Activated CD4-positive, alpha-beta T cell treated with anti-CD3 and anti-CD28 coated beads for 24 hours (primary cell): ENCODE data around the gene UCHL5.
"Not testable (repeated sequence)": the region's sequence is repeated elsewhere in the genome, so short reads cannot be mapped to it uniquely, and the experiment has no call there.

Experiments used
- DNase-seq, 2 donors: peaks; one replicate each; pipeline ENCODE4 v3.0.0-alpha.2; 2020; ENCODE audit warnings: low read depth in 2 of 2

The UCHL5 gene

DNA sequence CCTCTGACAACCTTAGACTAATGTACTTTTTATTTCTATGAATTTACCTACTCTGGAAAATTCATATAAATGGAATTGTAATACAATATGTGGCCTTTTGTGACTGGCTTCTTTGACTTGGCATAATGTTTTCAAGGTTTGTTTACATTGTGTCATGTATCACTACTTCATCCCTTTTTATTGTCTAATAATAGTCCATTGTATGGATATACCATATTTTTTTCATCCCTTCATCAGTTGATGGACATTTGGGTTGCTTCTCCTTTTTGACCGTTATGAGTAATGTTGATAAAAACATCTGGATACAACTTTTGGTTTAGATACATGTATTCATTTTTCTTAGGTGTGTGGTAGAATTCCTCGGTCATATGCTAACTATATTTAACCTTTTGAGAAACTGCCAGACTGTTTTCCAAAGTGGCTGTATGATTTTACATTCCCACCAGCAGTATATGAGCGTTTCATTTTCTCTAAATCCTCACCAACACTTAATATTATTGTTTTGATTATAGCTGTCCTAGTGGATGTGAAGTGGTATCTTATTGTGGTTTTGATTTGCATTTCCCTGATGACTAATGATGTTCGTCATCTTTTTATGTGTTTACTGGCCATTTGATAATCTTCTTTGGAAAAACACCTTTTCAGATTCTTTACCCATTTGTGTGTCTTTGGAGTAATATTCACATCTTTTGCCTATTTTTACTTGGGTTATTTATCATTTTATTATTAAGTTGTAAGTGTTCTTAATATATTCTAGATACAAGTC lies 3.7 kb upstream of the UCHL5 start:
- DNase-seq = no peak

DNA sequence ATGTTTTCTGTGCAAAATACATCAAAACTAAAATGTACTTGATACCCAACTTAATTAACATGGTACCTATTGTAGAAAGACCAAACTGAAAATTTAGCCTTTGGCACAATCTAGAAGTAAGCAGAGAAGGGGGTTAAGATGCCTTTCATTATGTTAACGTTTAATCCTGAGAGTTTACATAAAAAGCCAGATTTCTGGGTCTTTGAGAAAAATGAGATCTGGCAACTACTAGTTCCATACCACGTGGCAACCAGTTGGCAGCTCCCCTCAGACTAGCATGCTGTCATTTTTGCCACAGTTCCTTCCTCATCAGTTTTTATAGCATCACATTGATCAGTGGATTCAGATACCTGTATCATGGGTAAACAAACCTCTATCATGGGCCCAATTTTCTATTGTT lies 1.8 kb upstream of the UCHL5 start:
- no peak for DNase-seq

GRCh38 chr1:193060406-193060805 lies 1.2 kb upstream of the UCHL5 start:
- DNase-seq = no peak

DNA sequence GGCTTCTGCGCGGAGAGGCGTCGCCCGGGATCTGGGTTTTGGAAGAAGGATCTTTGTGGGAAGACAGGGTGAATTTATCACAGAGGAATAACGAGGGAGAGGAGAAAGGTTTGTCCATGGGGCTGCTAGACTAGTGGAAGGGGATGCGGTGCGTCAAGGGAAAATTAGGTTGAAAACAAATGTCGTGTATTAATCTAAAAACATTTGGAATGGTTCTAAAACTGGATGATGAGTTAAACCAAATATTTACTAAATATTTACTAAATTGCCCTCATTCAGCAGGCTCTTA lies 899 bp upstream of the UCHL5 start:
- no peak for DNase-seq

GRCh38 chr1:193058529-193059281 lies 455 bp downstream of the UCHL5 start:
- DNase-seq = peak; percentile 32 to 48

- no peak for DNase-seq
Measured at GRCh38 chr1:193054169-193054675, 4.9 kb downstream of the UCHL5 start.

DNA sequence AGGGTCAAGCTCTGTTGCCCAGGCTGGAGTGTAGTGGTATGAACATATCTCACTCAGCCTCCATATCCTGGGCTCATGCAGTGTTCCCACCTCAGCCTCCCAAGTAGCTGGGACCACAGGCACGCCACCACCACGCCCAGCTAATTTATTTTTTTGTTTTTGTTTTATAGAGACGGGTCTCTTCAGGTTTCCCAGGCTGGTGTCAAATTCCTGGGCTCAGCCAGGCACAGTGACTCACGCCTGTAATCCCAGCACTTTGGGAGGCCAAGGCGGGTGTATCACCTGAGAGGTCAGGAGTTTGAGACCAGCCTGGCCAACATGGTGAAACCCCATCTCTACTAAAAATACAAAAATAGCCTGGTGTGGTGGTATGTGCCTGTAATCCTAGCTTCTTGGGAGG lies 10.2 kb downstream of the UCHL5 start:
- DNase-seq = not testable (repeated sequence)

DNA sequence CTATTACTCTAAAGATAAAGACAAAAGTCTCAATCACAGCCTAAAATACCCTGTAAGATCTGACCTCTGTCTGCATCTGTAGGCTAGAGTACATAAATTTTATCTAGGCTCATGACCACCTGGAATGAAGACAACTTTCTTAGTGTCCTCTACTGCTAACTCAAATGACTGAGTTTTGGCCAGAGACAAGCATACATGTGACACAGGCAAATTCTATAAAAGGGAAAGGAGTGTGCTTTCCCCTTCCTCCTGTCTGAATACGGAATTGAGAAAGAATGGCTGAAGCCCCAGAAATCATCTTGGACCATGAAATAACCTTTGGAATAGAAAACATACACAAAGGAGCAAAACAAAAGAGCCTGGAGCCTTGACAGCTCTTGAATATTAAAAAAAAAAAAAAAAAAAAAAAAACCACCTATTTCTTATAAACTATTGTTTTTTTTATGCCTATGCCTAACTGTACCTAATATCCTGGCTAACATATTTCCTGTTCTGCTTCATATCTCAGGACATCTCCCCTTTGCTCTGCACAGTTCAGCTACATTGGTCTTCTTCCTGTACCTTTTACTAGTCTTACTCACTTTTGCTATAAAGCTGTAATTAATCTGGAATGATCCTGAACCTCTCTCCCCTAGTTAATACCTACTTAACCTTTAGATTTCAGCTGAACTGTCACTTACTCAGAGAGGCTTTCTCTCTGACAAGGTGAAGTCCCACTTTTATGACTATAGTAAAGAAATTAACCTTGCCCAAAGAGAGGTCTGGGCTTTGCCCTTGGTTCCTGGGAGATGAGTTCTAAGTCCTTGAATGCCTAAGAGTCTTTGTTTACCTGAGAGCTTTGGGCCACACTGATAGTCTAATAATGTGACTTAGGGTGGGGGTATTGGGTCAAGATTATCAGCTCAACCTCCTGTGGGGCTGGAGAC lies 16.1 kb downstream of the UCHL5 start:
- no peak for DNase-seq

- no peak for DNase-seq
Measured at GRCh38 chr1:193040011-193040410, 19.1 kb downstream of the UCHL5 start.

DNA sequence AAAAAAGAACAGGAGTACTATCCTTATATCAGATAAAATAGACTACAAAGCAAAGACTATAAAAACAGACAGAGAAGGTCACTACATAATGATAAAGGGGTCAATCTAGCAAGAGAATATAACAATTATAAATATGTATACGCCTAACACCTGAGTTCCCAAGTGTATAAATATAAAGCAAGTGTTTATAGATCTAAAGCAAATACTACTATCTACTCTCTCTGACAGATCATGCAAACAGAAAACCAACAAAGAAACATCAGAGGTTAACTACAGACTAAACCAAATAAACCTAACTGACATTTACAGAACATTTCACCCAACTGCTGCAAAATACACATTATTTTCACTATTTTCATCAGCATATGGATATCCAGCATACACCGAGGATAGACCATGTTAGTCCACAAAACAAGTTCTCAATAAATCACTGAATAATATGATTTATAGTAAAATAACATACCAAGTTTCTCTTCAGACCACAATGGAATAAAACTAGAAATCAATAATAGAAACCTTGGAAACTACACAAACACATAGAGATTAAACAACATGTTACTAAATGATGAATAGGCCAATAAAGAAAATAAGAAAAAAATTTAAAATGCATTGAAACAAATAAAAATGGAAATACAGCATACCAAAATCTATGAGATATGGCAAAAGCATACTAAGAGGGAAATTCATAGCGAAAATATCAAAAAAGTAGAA lies 22.7 kb downstream of the UCHL5 start:
- no peak for DNase-seq

DNA sequence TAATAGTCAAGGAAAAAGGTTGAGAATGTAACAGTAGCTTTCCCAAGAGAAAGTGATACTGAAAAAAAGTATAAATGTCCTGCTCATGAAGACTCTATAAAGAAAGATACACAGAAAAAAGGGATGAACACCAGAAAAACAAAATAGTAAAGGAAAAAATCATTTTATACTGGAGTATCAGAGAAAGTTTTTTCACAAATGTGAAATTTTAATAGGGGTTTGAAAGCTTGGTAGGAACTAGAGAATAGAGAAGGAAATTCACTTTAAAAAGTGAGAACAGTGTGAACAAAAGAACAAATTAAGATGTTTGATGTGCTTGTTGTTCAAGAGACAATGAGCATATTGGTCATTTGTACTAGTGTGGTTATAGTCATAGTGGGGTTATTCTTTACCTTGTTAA lies 25.6 kb downstream of the UCHL5 start:
- no peak for DNase-seq

- DNase-seq = not testable (repeated sequence)
Measured at GRCh38 chr1:193032643-193033427, 26.3 kb downstream of the UCHL5 start.

GRCh38 chr1:193031431-193031830 lies 27.7 kb downstream of the UCHL5 start:
- DNase-seq = no peak

GRCh38 chr1:193030280-193030679 lies 28.9 kb downstream of the UCHL5 start:
- no peak for DNase-seq

GRCh38 chr1:193025218-193025617 lies 33.9 kb downstream of the UCHL5 start:
- no peak for DNase-seq

GRCh38 chr1:193019442-193020026 lies 39.6 kb downstream of the UCHL5 start:
- peak in 1 of 2 donors; percentile 7 for DNase-seq

- DNase-seq = no peak
Measured at GRCh38 chr1:193016788-193017187, 42.4 kb downstream of the UCHL5 start.

GRCh38 chr1:193014400-193014799 lies 44.8 kb downstream of the UCHL5 start:
- no peak for DNase-seq

DNA sequence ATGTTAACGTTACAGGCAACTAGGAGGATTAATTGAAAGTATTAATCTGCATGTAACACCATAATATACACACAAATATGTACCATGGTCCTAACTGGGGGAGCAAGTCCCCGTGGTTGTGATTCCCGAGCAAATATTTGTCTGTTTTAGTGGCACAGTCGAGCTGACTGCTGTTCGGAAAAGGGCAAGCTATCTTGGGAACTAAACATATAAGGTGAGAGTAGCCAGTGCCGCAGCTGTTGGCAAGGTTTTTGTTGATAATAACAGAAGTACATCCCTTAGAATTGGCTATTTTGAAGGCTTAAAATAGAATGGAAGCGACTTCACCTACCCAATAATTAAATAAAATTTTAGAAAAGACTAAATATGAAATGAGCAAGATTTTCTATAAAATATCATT lies 45.5 kb downstream of the UCHL5 start:
- DNase-seq = no peak

- DNase-seq = no peak
Measured at GRCh38 chr1:193013005-193013404, 46.2 kb downstream of the UCHL5 start.
